Activated T-cell treated with anti-CD3 and anti-CD28 coated beads, Interleukin-2, amount 50 U/mL, for 1 hour (primary cell): Measurements from ENCODE around the gene CDK10.

Experiments
- DNase-seq: peaks from one replicate; pipeline ENCODE4 v3.0.0-alpha.2; 2020

CDK10 gene

GRCh38 chr16:89738072-89738377 lies 51.5 kb downstream of the CDK10 start:
- DNase-seq, result no peak

GRCh38 chr16:89738538-89739317 lies 52.2 kb downstream of the CDK10 start:
- DNase-seq, result no peak

- DNase-seq, result no peak
Observed at GRCh38 chr16:89739383-89739782, 52.9 kb downstream of the CDK10 start.

GRCh38 chr16:89741342-89742014 lies 55.0 kb downstream of the CDK10 start:
- DNase-seq, result no peak

- DNase-seq, result no peak
Observed at GRCh38 chr16:89742948-89743347, 56.5 kb downstream of the CDK10 start.

GRCh38 chr16:89744813-89745212 lies 58.3 kb downstream of the CDK10 start:
- no peak for DNase-seq
